ENCODE measurements around the gene TP63.

GRCh38 chr3:189945935-189946709 lies 314.9 kb downstream of the TP63 start:
- TF ChIP-seq POLR2A (IDR thresholded peaks at IDR 0.05) = no peak
- TF ChIP-seq CTCF (IDR thresholded peaks at IDR 0.05) = no peak

All from body of pancreas (tissue), 4 donors.